GM18951 (cell line): ENCODE data around the gene NCOA7.

Experiments
- POLR2A ChIP-seq: IDR thresholded peaks from 4 replicates; pipeline ENCODE4 v1.6.1; 2011; ENCODE audit warnings: mild to moderate bottlenecking; ENCODE audit not compliant: insufficient read length, insufficient read depth; ENCODE audit errors: extremely low read depth
- in situ Hi-C: fragments of 300-500 bp; cut with MboI; formaldehyde crosslinking; loops from one replicate; pipeline ENCODE4 v1.12.0; 2022; ENCODE audit warnings: low sequenced_read_pairs, mixed read lengths, inconsistent platforms; ENCODE audit not compliant: unreplicated experiment

NCOA7 gene

DNA sequence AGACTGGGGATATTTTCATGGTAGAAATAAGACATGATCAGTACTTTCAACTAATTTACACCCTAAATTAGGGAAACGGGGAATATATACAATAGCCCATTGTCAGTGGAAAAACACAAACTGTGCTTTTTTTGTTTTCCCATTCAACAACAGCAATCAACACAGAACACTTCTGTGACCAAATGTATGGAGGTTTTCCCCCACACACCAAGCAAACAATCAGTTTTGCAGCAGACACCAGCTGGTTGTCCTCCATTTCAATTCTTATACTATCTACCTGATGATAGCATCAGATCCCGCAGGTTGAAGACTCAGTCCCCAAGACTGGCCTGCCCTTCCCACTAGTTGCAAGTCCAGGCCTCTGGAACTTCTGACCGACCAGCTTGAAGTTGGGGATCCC is 170.4 kb downstream of the NCOA7 start:
- TF ChIP-seq POLR2A = no peak
- in situ Hi-C loops = loop anchor here (5.0 kb wide), 1 partner anchor 179 kb away; no protein-coding TSS in a partner anchor

DNA sequence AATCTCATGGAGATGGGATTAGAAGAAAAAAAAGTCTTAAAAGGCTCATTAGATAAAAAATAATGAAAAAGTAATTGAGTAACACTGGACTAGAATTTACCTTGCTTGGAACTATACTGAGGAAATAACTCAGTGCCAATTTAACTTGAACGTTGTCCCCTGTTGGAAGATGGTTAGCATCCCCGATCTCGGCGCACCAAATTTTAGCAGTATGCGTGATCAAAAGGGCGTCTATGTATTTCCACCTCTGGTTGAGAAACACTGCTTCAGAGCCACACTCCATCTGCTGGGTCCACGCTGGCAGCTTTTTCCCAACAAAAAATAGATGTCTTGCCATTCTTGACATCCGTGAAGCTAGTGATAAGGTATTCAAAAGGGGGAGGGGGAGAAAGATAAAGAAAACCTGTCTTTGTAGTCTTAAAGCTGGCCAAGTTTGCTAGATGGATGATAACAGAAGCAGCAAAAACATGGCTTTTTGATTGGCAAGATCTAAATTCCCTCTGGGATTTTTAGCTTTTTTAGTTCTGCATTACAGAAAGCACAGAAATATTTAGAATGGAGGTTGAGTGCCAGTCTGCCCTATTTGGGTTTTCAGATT is 172.2 kb downstream of the NCOA7 start:
- TF ChIP-seq POLR2A = no peak
- in situ Hi-C loops = loop anchor here (5.0 kb wide), 1 partner anchor 181 kb away; no protein-coding TSS in a partner anchor

GRCh38 chr6:125963817-125964216 is 173.1 kb downstream of the NCOA7 start:
- TF ChIP-seq POLR2A = no peak
- in situ Hi-C loops = loop anchor here (5.0 kb wide), 1 partner anchor 182 kb away; no protein-coding TSS in a partner anchor

- TF ChIP-seq POLR2A = no peak
- in situ Hi-C loops = no loop called here
Observed at GRCh38 chr6:125966569-125966968, 175.8 kb downstream of the NCOA7 start.

GRCh38 chr6:125968493-125968892 is 177.7 kb downstream of the NCOA7 start:
- in situ Hi-C loops = no loop called here

GRCh38 chr6:125970760-125971159 is 180.0 kb downstream of the NCOA7 start:
- in situ Hi-C loops = loop anchor here (10.0 kb wide), 1 partner anchor 656 kb away; no protein-coding TSS in a partner anchor
- TF ChIP-seq POLR2A = no peak

More at GRCh38 chr6:125968493-125968892, 177.7 kb downstream of the NCOA7 start:
- TF ChIP-seq POLR2A = no peak

- in situ Hi-C loops = loop anchor here (10.0 kb wide), 1 partner anchor 658 kb away; no protein-coding TSS in a partner anchor
Observed at GRCh38 chr6:125972478-125972877, 181.7 kb downstream of the NCOA7 start.

GRCh38 chr6:125974214-125974866 is 183.6 kb downstream of the NCOA7 start:
- no peak for TF ChIP-seq POLR2A
- in situ Hi-C loops = loop anchor here (10.0 kb wide), 1 partner anchor 660 kb away; no protein-coding TSS in a partner anchor

GRCh38 chr6:125979101-125979500 is 188.3 kb downstream of the NCOA7 start:
- no peak for TF ChIP-seq POLR2A
- in situ Hi-C loops = loop anchor here (10.0 kb wide), 1 partner anchor 664 kb away; no protein-coding TSS in a partner anchor
